ENCODE results near the gene TNFSF4. TPM values are rescaled to one million over a fixed set of nuclear protein-coding genes. Genes with fewer than 3 reads are reported as not detected.

TNFSF4 gene
- total and polyA plus RNA-seq, 2 of the 4 experiments (the other 2 are of a cell fraction) = 13.4 to 19.7 TPM

- 94% methylated on average over 3 of the region's 5 CpGs; no CpG with 5 or more reads in 1 of the 2 experiments for WGBS, 2 experiments (ENCODE audit: extremely low coverage in 2 of 2, insufficient read length in 1 of 2)
- H3K56ac ChIP-seq (ENCODE audit: extremely low read depth, insufficient read depth, low read length) = no peak overlapping the region
- ChIA-PET CTCF (no interaction called here), POLR2A (ENCODE audit: unreplicated experiment) (no interaction called here)
- H2BK120ac ChIP-seq (ENCODE audit: low read depth, low read length) = peak overlapping the region; percentile 32
- no peaks in the 10 kb centered on the region for H4K20me1 ChIP-seq (ENCODE audit: insufficient read depth, low read length)
- intact Hi-C loops (cut with micrococcal nuclease) = no loop called here
- H2BK20ac ChIP-seq (ENCODE audit: low read depth, low read length) = peak overlapping the region; percentile 15; the same call in 1 of the 2 replicates
- H2BK5ac ChIP-seq (ENCODE audit: low read depth, low read length, poor library complexity, severe bottlenecking) = no peak overlapping the region
- peak overlapping the region; percentile 68 for H2AK5ac ChIP-seq (ENCODE audit: low read depth, low read length)
- dilution Hi-C loops (cut with HindIII; ENCODE audit: low sequenced_read_pairs, unreplicated experiment) = no loop called here
- H3K18ac ChIP-seq (ENCODE audit: low read depth, low read length) = peak overlapping the region; percentile 34
- no peak overlapping the region for H3K27ac ChIP-seq (ENCODE audit: insufficient read depth, low read length)
- H3K27me3 ChIP-seq (ENCODE audit: control insufficient read depth, insufficient read depth, low read length) = no peaks in the 10 kb centered on the region
- ATAC-seq (ENCODE audit: low read depth) = no peak
- DNase-seq = peak; percentile 12
- no peak overlapping the region for H3K4me2 ChIP-seq (ENCODE audit: low read depth, low read length)
- no peaks in the 10 kb centered on the region for H3K79me1 ChIP-seq (ENCODE audit: low read depth in 1 of 2, low read length in 2 of 2)
- 0 out of 2 replicates have a peak, but pooled peaks cover 2% of the 10 kb centered on the region for H3K9me1 ChIP-seq (ENCODE audit: insufficient read depth, low read length)
- no peak overlapping the region for H3K4me3 ChIP-seq (ENCODE audit: insufficient read depth, low read depth, low read length)
- H2AK9ac ChIP-seq (replicated peaks; ENCODE audit: low read depth, low read length, poor library complexity) = peak overlapping the region; percentile 38
- peak overlapping the region; percentile 36; the same call in 1 of the 2 replicates for H3K14ac ChIP-seq (replicated peaks; ENCODE audit: low read depth, low read length)
- H4K91ac ChIP-seq (ENCODE audit: insufficient read depth, low read depth, low read length) = peak overlapping the region; percentile 15; the same call in 1 of the 2 replicates
- H4K8ac ChIP-seq (ENCODE audit: low read depth in 2 of 2, low read length in 2 of 2) = 0 out of 4 replicates have a peak overlapping the region, but pooled peaks of 1 of the 2 experiments have one; percentile 32
- 0 out of 2 replicates have a peak overlapping the region, but pooled peaks have one; percentile 8 for H3K23ac ChIP-seq (ENCODE audit: low read depth, low read length)
- H3K9me3 ChIP-seq (ENCODE audit: control insufficient read depth, insufficient read depth, low read length) = no peaks in the 10 kb centered on the region
- TF ChIP-seq CTCF (conservative IDR thresholded peaks at IDR 0.05; ENCODE audit: low read depth, low read length) = no peak
- TF ChIP-seq, protein P1, sequence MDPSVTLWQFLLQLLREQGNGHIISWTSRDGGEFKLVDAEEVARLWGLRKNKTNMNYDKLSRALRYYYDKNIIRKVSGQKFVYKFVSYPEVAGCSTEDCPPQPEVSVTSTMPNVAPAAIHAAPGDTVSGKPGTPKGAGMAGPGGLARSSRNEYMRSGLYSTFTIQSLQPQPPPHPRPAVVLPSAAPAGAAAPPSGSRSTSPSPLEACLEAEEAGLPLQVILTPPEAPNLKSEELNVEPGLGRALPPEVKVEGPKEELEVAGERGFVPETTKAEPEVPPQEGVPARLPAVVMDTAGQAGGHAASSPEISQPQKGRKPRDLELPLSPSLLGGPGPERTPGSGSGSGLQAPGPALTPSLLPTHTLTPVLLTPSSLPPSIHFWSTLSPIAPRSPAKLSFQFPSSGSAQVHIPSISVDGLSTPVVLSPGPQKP (IDR thresholded peaks at IDR 0.05; ENCODE audit: borderline replicate concordance, low read depth, low read length) = no peak
- no peak for TF ChIP-seq POLR2A (IDR thresholded peaks at IDR 0.05; ENCODE audit: low read depth, low read length)
- TF ChIP-seq MAFK (IDR thresholded peaks at IDR 0.05; ENCODE audit: low read depth, low read length) = no peak
- no peak for TF ChIP-seq MXI1 (IDR thresholded peaks at IDR 0.05; ENCODE audit: borderline replicate concordance, low read depth, low read length)
- TF ChIP-seq RAD21 (IDR thresholded peaks at IDR 0.05; ENCODE audit: low read length) = no peak
- TF ChIP-seq CHD1 (IDR thresholded peaks at IDR 0.05; ENCODE audit: low read depth, low read length) = no peak
- no peak for TF ChIP-seq BHLHE40 (IDR thresholded peaks at IDR 0.05; ENCODE audit: low read depth, low read length)
- no peak for TF ChIP-seq CEBPB (IDR thresholded peaks at IDR 0.05; ENCODE audit: low read depth, low read length)
- TF ChIP-seq SMC3 (IDR thresholded peaks at IDR 0.05; ENCODE audit: low read depth, low read length) = no peak
- TF ChIP-seq RFX5 (IDR thresholded peaks at IDR 0.05; ENCODE audit: low read depth, low read length) = no peak
- TF ChIP-seq RCOR1 (IDR thresholded peaks at IDR 0.05; ENCODE audit: insufficient replicate concordance, low read length) = no peak
- no peak for TF ChIP-seq USF2 (IDR thresholded peaks at IDR 0.05; ENCODE audit: low read depth, low read length)
- no peak for TF ChIP-seq NFE2L2 (IDR thresholded peaks at IDR 0.05; ENCODE audit: low read depth, low read length)
- H3K4me1 ChIP-seq (ENCODE audit: control insufficient read depth, insufficient read depth, low read length) = no peaks in the 10 kb centered on the region; the same call in 1 of the 2 replicates
- BruUV-seq (replicated peaks) = no TSS peak
- H3K9ac ChIP-seq (ENCODE audit: low read depth, low read length) = no peak overlapping the region
- 0 out of 3 replicates have a peak overlapping the region, but pooled peaks have one; percentile 2 for H2BK15ac ChIP-seq (ENCODE audit: low read depth, low read length)
- H2AFZ ChIP-seq (replicated peaks; ENCODE audit: low read length, poor library complexity) = peak overlapping the region; percentile 37
- H3K36me3 ChIP-seq (ENCODE audit: control insufficient read depth, insufficient read depth, low read length) = no peaks in the 10 kb centered on the region
- 0 out of 2 replicates have a peak overlapping the region, but pooled peaks have one; percentile 37 for H3K4ac ChIP-seq (ENCODE audit: low read depth, low read length)
- H4K5ac ChIP-seq (ENCODE audit: low read depth, low read length) = no peak overlapping the region
- in situ Hi-C loops (cut with MboI; ENCODE audit: low sequenced_read_pairs) = no loop called here
Measured at GRCh38 chr1:173134800-173135199, 72.3 kb downstream of the TNFSF4 start.
